GM23338 (cell line): Measurements from ENCODE around the gene FBXO47. TPM values are rescaled to one million over a fixed set of nuclear protein-coding genes. Genes with fewer than 3 reads are reported as not detected.

ENCODE experiments used
- ATAC-seq: fragments of 200-7000 bp; cut with Tn5 transposase; 3 replicates; pipeline ENCODE4 v1.9.1; 2020
- DNase-seq: peaks from one replicate; pipeline ENCODE4 v3.0.0-alpha.2; 2015; ENCODE audit warnings: low spot score
- H2AFZ ChIP-seq: fragments of 200-600 bp; sonication (generic); 2 replicates; pipeline ENCODE4 v1.8.0; 2016; ENCODE audit warnings: antibody characterized with exemption, mild to moderate bottlenecking, moderate library complexity
- H3F3A ChIP-seq: fragments of 200-600 bp; sonication (generic); replicated peaks from 2 replicates; pipeline ENCODE4 v1.8.0; 2017; ENCODE audit warnings: antibody characterized with exemption, mixed run types, low read depth
- H3K27ac ChIP-seq: fragments of 200-600 bp; sonication (generic); 2 replicates; pipeline ENCODE4 v1.6.1; 2016; ENCODE audit warnings: low read depth
- H3K27me3 ChIP-seq: fragments of 200-600 bp; sonication (generic); 2 replicates; pipeline ENCODE4 v1.8.0; 2016; ENCODE audit warnings: mild to moderate bottlenecking, mixed run types, moderate library complexity; ENCODE audit not compliant: insufficient read depth
- H3K36me3 ChIP-seq: fragments of 200-600 bp; sonication (generic); 2 replicates; pipeline ENCODE4 v1.8.0; 2016; ENCODE audit warnings: mild to moderate bottlenecking; ENCODE audit not compliant: insufficient read depth
- H3K4me1 ChIP-seq: fragments of 200-600 bp; sonication (generic); 2 replicates; pipeline ENCODE4 v1.8.0; 2016; ENCODE audit warnings: mild to moderate bottlenecking, moderate library complexity; ENCODE audit not compliant: insufficient read depth
- H3K4me2 ChIP-seq: fragments of 200-600 bp; sonication (generic); 2 replicates; pipeline ENCODE4 v1.7.1; 2017; ENCODE audit warnings: mixed run types
- H3K4me3 ChIP-seq: fragments of 200-600 bp; sonication (generic); 2 replicates; pipeline ENCODE4 v1.6.1; 2016; ENCODE audit warnings: mixed run types
- H3K79me2 ChIP-seq: fragments of 200-600 bp; sonication (generic); replicated peaks from 2 replicates; pipeline ENCODE4 v1.8.0; 2017; ENCODE audit warnings: mild to moderate bottlenecking; ENCODE audit not compliant: insufficient read depth
- H3K9me2 ChIP-seq: fragments of 200-600 bp; sonication (generic); 2 replicates; pipeline ENCODE4 v1.8.0; 2017; ENCODE audit not compliant: insufficient read depth
- H4K20me1 ChIP-seq: fragments of 200-600 bp; sonication (generic); replicated peaks from 2 replicates; pipeline ENCODE4 v1.8.0; 2017; ENCODE audit warnings: mild to moderate bottlenecking; ENCODE audit not compliant: insufficient read depth
- H3K27ac Mint-ChIP-seq: 2 replicates; pipeline ENCODE4 v1.8.0; 2020; ENCODE audit warnings: inconsistent platforms, mild to moderate bottlenecking, moderate library complexity, mixed read lengths
- H3K27me3 Mint-ChIP-seq: 3 replicates; pipeline ENCODE4 v1.8.0; 2022; ENCODE audit warnings: low read depth, mild to moderate bottlenecking, moderate library complexity, mixed read lengths, inconsistent platforms; ENCODE audit not compliant: insufficient read depth, poor library complexity
- H3K36me3 Mint-ChIP-seq: 3 replicates; pipeline ENCODE4 v1.8.0; 2021; ENCODE audit warnings: low read depth, mild to moderate bottlenecking, inconsistent platforms, moderate library complexity, mixed read lengths
- H3K4me1 Mint-ChIP-seq: 3 replicates; pipeline ENCODE4 v1.8.0; 2020; ENCODE audit warnings: mild to moderate bottlenecking, inconsistent platforms, mixed read lengths
- H3K4me3 Mint-ChIP-seq: 3 replicates; pipeline ENCODE4 v1.8.0; 2021; ENCODE audit warnings: moderate library complexity, mild to moderate bottlenecking, inconsistent platforms, mixed read lengths
- H3K9me3 Mint-ChIP-seq: 3 replicates; pipeline ENCODE4 v1.8.0; 2020; ENCODE audit warnings: moderate library complexity, mild to moderate bottlenecking, inconsistent platforms, mixed read lengths
- CREB1 ChIP-seq: fragments of 250-450 bp; sonication (Bioruptor Pico); IDR thresholded peaks from 2 replicates; pipeline ENCODE4 v1.5.0; 2020; ENCODE audit warnings: low read depth, mild to moderate bottlenecking, moderate library complexity
- CTCF ChIP-seq, 2 experiments: fragments of 200-600 bp in 1 of 2; sonication (generic) in 1 of 2; conservative IDR thresholded peaks; 2 replicates each; pipeline versions ENCODE4 v1.5.1 to v1.6.1; 2016 to 2017; ENCODE audit warnings: antibody characterized with exemption in 2 of 2, low read depth in 2 of 2, mild to moderate bottlenecking in 2 of 2, moderate library complexity in 1 of 2
- ETS1 ChIP-seq: IDR thresholded peaks from 2 replicates; pipeline ENCODE4 v1.6.1; 2016; ENCODE audit warnings: antibody characterized with exemption
- EZH2 ChIP-seq: fragments of 200-600 bp; sonication (generic); IDR thresholded peaks from one replicate; pipeline ENCODE4 v1.8.0; 2017; ENCODE audit warnings: antibody characterized with exemption, mild to moderate bottlenecking, low read depth; ENCODE audit not compliant: unreplicated experiment
- NANOG ChIP-seq: IDR thresholded peaks from 2 replicates; pipeline ENCODE4 v1.6.1; 2016; ENCODE audit warnings: antibody characterized with exemption, borderline replicate concordance
- STAT1 ChIP-seq: IDR thresholded peaks from one replicate; pipeline ENCODE4 v1.6.1; 2016; ENCODE audit warnings: antibody characterized with exemption; ENCODE audit not compliant: unreplicated experiment
- ZNF114 ChIP-seq: fragments of 250-450 bp; sonication (Bioruptor Pico); IDR thresholded peaks from 2 replicates; pipeline ENCODE4 v1.5.0; 2020; ENCODE audit warnings: mild to moderate bottlenecking, moderate library complexity
- ZNF331 ChIP-seq: fragments of 250-450 bp; sonication (Bioruptor Pico); IDR thresholded peaks from 2 replicates; pipeline ENCODE4 v1.5.0; 2020; ENCODE audit warnings: low read depth, mild to moderate bottlenecking, moderate library complexity
- polyA plus RNA-seq: library from polyadenylated mRNA; unstranded; fragments of >200 nt; fragmentation: Nextera tagmentation; extraction: Ambion mirVana; gene quantifications from 2 replicates; pipeline ENCODE4 v1.2.1, GENCODE V29; 2016
- total RNA-seq: library from RNA; depleted of rRNA; stranded (reverse); fragments of >200 nt; shearing (Covaris generic); gene quantifications from 2 replicates; pipeline ENCODE4 v1.2.3, GENCODE V29; 2014

Gene FBXO47
- total and polyA plus RNA-seq, 2 experiments from 2014 or later: not detected

- H3K4me2 ChIP-seq: no peak overlapping the region
- peaks cover 4% of the 10 kb centered on the region; the same call in 1 of the 3 replicates for H3K9me3 Mint-ChIP-seq
- ATAC-seq (no peak), DNase-seq (no peak)
- no peak overlapping the region for H3K4me3 ChIP-seq
- H3K4me1 Mint-ChIP-seq: peaks cover 12% of the 10 kb centered on the region; the same call in 2 of the 3 replicates
- no peaks in the 10 kb centered on the region for H3K79me2 ChIP-seq
- H3K4me3 Mint-ChIP-seq: no peak overlapping the region
- no peaks in the 10 kb centered on the region for H3F3A ChIP-seq
- peaks cover 11% of the 10 kb centered on the region for H3K4me1 ChIP-seq
- no peak overlapping the region for H2AFZ ChIP-seq
- no peak for TF ChIP-seq ZNF114 (CRISPR knock-in tag)
- no peak for TF ChIP-seq CREB1 (CRISPR knock-in tag)
- no peak for TF ChIP-seq STAT1
- TF ChIP-seq EZH2: no peak
- no peak for TF ChIP-seq ETS1
- H3K27ac ChIP-seq: no peak overlapping the region
- peaks cover 5% of the 10 kb centered on the region for H3K27me3 Mint-ChIP-seq
- no peaks in the 10 kb centered on the region for H3K36me3 ChIP-seq
- H3K36me3 Mint-ChIP-seq: no peaks in the 10 kb centered on the region; the same call in 2 of the 3 replicates
- H4K20me1 ChIP-seq: no peaks in the 10 kb centered on the region
- no peaks in the 10 kb centered on the region for H3K9me2 ChIP-seq
- H3K27ac Mint-ChIP-seq: no peak overlapping the region
- H3K27me3 ChIP-seq: no peaks in the 10 kb centered on the region
Observed at GRCh38 chr17:39008633-39009032, 41.4 kb upstream of the FBXO47 start.

- peaks cover 3% of the 10 kb centered on the region for H3K36me3 Mint-ChIP-seq
- peaks cover 6% of the 10 kb centered on the region for H3K27me3 Mint-ChIP-seq
- ATAC-seq (no peak), DNase-seq (no peak)
- no peak overlapping the region for H3K27ac ChIP-seq
- H3K4me2 ChIP-seq: no peak overlapping the region
- no peak for TF ChIP-seq ZNF114 (CRISPR knock-in tag)
- TF ChIP-seq ZNF331 (CRISPR knock-in tag): no peak
- TF ChIP-seq CTCF (conservative IDR thresholded peaks at IDR 0.05; ENCODE audit: low read depth in 2 of 2): no peak
- TF ChIP-seq EZH2: no peak
- no peak for TF ChIP-seq NANOG
- no peaks in the 10 kb centered on the region for H3F3A ChIP-seq
- H3K4me3 ChIP-seq: no peak overlapping the region
- H3K79me2 ChIP-seq: no peaks in the 10 kb centered on the region
- H3K4me3 Mint-ChIP-seq: no peak overlapping the region
- H2AFZ ChIP-seq: peak overlapping the region; percentile 84; the same call in 1 of the 2 replicates
- no peaks in the 10 kb centered on the region for H3K4me1 ChIP-seq
- H4K20me1 ChIP-seq: no peaks in the 10 kb centered on the region
- no peak overlapping the region for H3K27ac Mint-ChIP-seq
- no peaks in the 10 kb centered on the region for H3K36me3 ChIP-seq
- no peaks in the 10 kb centered on the region for H3K27me3 ChIP-seq
- H3K9me2 ChIP-seq: no peaks in the 10 kb centered on the region
- peaks cover 5% of the 10 kb centered on the region for H3K9me3 Mint-ChIP-seq
- peaks cover 8% of the 10 kb centered on the region; the same call in 2 of the 3 replicates for H3K4me1 Mint-ChIP-seq
Observed at GRCh38 chr17:39002991-39003715, 36.0 kb upstream of the FBXO47 start.
